Activated naive CD4-positive, alpha-beta T cell treated with anti-CD3 and anti-CD28 coated beads, Interleukin-2, amount 50 U/mL, for 24 hours (primary cell): Measurements from ENCODE around the gene URAD.
"Not testable (repeated sequence)": the region's sequence is repeated elsewhere in the genome, so short reads cannot be mapped to it uniquely, and the experiment has no call there.

Source experiments
- H3K27ac Mint-ChIP-seq: one replicate; pipeline ENCODE4 v1.8.0; 2021; ENCODE audit warnings: mild to moderate bottlenecking, mixed read lengths
- H3K27me3 Mint-ChIP-seq: one replicate; pipeline ENCODE4 v1.8.0; 2021; ENCODE audit warnings: mixed read lengths
- H3K36me3 Mint-ChIP-seq: one replicate; pipeline ENCODE4 v1.8.0; 2021; ENCODE audit warnings: mixed read lengths
- H3K4me1 Mint-ChIP-seq: one replicate; pipeline ENCODE4 v1.8.0; 2021; ENCODE audit warnings: mixed read lengths
- H3K4me3 Mint-ChIP-seq: one replicate; pipeline ENCODE4 v1.8.0; 2021; ENCODE audit warnings: mild to moderate bottlenecking, mixed read lengths
- H3K9me3 Mint-ChIP-seq: one replicate; pipeline ENCODE4 v1.8.0; 2021; ENCODE audit warnings: mixed read lengths

URAD gene

GRCh38 chr13:27988520-27988919 lies at the start of gene URAD:
Gene URAD, minus strand, starts transcription at chr13:27988693. Its CDS starts 56 bp downstream, at chr13:27988637.
- Mint-ChIP-seq H3K27ac (no peak within 1 kb of the TSS), H3K4me3 (no peak within 1 kb of the TSS), H3K27me3 (peaks cover 14% of the 10 kb centered on the region), H3K36me3 (no peaks in the 10 kb centered on the region), H3K9me3 (no peaks in the 10 kb centered on the region), H3K4me1 (no peaks in the 10 kb centered on the region)

DNA sequence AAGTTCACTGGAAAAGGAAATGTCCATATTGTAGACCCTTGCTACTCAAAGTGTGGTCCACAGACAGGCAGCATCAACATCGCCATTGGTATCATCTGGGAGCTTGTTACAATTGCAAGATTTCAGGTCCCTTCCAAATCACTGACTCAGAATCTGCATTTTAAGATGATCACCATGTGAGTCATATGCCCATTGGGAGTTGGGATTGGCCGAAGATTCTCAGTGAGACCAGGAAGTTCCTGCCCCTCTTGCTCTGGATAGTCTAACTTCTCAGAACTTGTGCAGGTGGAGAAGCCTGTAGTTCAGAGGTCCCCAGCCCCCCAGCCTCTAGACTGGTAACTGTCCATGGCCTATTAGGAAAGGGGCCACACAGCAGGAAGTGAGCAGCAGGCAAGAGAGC lies 48.9 kb upstream of the URAD start:
- no peak overlapping the region for H3K27ac Mint-ChIP-seq
- peaks cover 12% of the 10 kb centered on the region for H3K27me3 Mint-ChIP-seq
- no peak overlapping the region for H3K4me3 Mint-ChIP-seq
- no peaks in the 10 kb centered on the region for H3K9me3 Mint-ChIP-seq
- no peaks in the 10 kb centered on the region for H3K36me3 Mint-ChIP-seq
- no peaks in the 10 kb centered on the region for H3K4me1 Mint-ChIP-seq

GRCh38 chr13:28035146-28035782 lies 46.8 kb upstream of the URAD start:
- Mint-ChIP-seq H3K27me3 (peaks cover 9% of the 10 kb centered on the region), H3K27ac (no peak overlapping the region), H3K36me3 (no peaks in the 10 kb centered on the region), H3K9me3 (no peaks in the 10 kb centered on the region), H3K4me3 (no peak overlapping the region), H3K4me1 (no peaks in the 10 kb centered on the region)

- Mint-ChIP-seq H3K27ac (no peak overlapping the region), H3K4me3 (no peak overlapping the region), H3K9me3 (no peaks in the 10 kb centered on the region), H3K4me1 (no peaks in the 10 kb centered on the region), H3K27me3 (peaks cover 6% of the 10 kb centered on the region), H3K36me3 (no peaks in the 10 kb centered on the region)
Observed at GRCh38 chr13:28033894-28034655, 45.6 kb upstream of the URAD start.

GRCh38 chr13:28032438-28032837 lies 43.9 kb upstream of the URAD start:
- H3K27me3 Mint-ChIP-seq, H3K36me3 Mint-ChIP-seq, H3K27ac Mint-ChIP-seq, H3K4me1 Mint-ChIP-seq, H3K4me3 Mint-ChIP-seq, H3K9me3 Mint-ChIP-seq: not testable (repeated sequence)

- no peak overlapping the region for H3K4me3 Mint-ChIP-seq
- H3K27ac Mint-ChIP-seq: no peak overlapping the region
- no peaks in the 10 kb centered on the region for H3K36me3 Mint-ChIP-seq
Observed at GRCh38 chr13:28031896-28032288, 43.4 kb upstream of the URAD start.

DNA sequence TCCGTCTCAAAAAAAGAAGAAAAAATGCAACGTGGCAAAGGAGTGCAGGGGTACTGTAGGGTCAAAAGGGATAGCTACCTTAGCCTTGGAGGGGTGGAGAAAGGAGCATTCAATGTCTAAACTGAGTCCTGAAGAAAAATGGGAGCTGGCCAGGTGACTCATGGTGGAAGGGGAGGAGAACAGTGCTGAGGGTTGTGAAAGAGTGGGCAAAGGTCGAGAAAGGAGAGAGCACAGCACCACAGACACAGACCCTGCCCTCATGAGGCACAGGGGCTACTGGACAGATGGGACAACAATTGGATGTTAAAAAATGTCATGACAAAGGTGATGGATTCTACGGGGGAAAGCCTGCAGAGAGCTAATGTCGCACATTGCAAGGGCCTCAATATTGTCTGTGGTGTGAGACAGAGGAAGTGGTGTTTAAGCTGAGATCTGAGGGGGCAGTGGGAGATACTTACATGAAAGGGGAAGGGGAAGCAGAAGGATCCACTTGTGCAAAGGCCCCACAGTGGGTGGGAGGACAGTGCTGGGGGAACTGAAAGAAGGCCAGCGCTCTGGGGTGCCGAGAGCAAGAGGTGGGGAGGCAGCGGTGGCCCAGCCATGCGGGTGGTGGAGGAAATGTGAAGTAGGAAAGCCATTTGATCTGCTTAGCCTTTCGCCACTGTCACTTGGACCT lies 42.9 kb upstream of the URAD start:
- Mint-ChIP-seq H3K4me3 (no peak overlapping the region), H3K4me1 (peaks cover 11% of the 10 kb centered on the region), H3K36me3 (no peaks in the 10 kb centered on the region), H3K27me3 (peaks cover 3% of the 10 kb centered on the region), H3K27ac (no peak overlapping the region), H3K9me3 (no peaks in the 10 kb centered on the region)

More at GRCh38 chr13:28031896-28032288, 43.4 kb upstream of the URAD start:
- no peaks in the 10 kb centered on the region for H3K9me3 Mint-ChIP-seq
- peaks cover 3% of the 10 kb centered on the region for H3K27me3 Mint-ChIP-seq
- peaks cover 11% of the 10 kb centered on the region for H3K4me1 Mint-ChIP-seq

GRCh38 chr13:28027607-28028364 lies 39.3 kb upstream of the URAD start:
- H3K4me3 Mint-ChIP-seq: no peak overlapping the region
- H3K36me3 Mint-ChIP-seq: no peaks in the 10 kb centered on the region
- H3K4me1 Mint-ChIP-seq: peaks cover 11% of the 10 kb centered on the region
- no peaks in the 10 kb centered on the region for H3K27me3 Mint-ChIP-seq
- H3K9me3 Mint-ChIP-seq: no peaks in the 10 kb centered on the region
- H3K27ac Mint-ChIP-seq: no peak overlapping the region

- H3K27ac Mint-ChIP-seq: no peak overlapping the region
- H3K27me3 Mint-ChIP-seq: no peaks in the 10 kb centered on the region
- H3K4me1 Mint-ChIP-seq: peaks cover 11% of the 10 kb centered on the region
- H3K9me3 Mint-ChIP-seq: no peaks in the 10 kb centered on the region
- H3K4me3 Mint-ChIP-seq: no peak overlapping the region
- H3K36me3 Mint-ChIP-seq: no peaks in the 10 kb centered on the region
Observed at GRCh38 chr13:28027071-28027470, 38.6 kb upstream of the URAD start.

GRCh38 chr13:28026508-28026907 lies 38.0 kb upstream of the URAD start:
- Mint-ChIP-seq H3K9me3 (no peaks in the 10 kb centered on the region), H3K4me1 (peaks cover 11% of the 10 kb centered on the region), H3K27me3 (no peaks in the 10 kb centered on the region), H3K36me3 (no peaks in the 10 kb centered on the region), H3K27ac (no peak overlapping the region), H3K4me3 (no peak overlapping the region)

- no peak overlapping the region for H3K27ac Mint-ChIP-seq
- no peaks in the 10 kb centered on the region for H3K9me3 Mint-ChIP-seq
- no peak overlapping the region for H3K4me3 Mint-ChIP-seq
- H3K4me1 Mint-ChIP-seq: peaks cover 10% of the 10 kb centered on the region
- peaks cover 3% of the 10 kb centered on the region for H3K27me3 Mint-ChIP-seq
- no peaks in the 10 kb centered on the region for H3K36me3 Mint-ChIP-seq
Observed at GRCh38 chr13:28022848-28023518, 34.5 kb upstream of the URAD start.

GRCh38 chr13:28014301-28014700 lies 25.8 kb upstream of the URAD start:
- no peaks in the 10 kb centered on the region for H3K4me1 Mint-ChIP-seq
- H3K36me3 Mint-ChIP-seq: no peaks in the 10 kb centered on the region
- no peak overlapping the region for H3K27ac Mint-ChIP-seq

DNA sequence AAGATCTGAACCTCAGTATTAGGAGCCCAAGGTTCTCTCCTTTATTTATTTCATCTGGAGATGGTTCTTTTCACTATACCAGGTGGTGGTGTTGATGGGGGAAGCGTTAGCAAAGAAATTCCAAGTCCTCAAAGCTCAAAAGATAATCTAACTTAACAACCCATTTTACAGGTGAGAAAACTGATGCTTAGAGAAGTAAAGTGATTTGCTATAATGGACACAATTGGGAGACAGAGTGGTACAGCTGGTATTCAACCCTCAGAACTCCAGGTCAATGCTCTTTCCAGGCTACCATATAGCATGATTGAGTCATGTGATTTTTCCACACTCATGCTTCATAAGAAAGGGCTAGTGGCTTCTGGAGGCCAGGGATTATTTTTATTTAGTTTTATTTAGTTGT lies 25.0 kb upstream of the URAD start:
- Mint-ChIP-seq H3K9me3 (no peaks in the 10 kb centered on the region), H3K36me3 (no peaks in the 10 kb centered on the region), H3K27ac (no peak overlapping the region), H3K27me3 (peaks cover 8% of the 10 kb centered on the region), H3K4me3 (no peak overlapping the region), H3K4me1 (no peaks in the 10 kb centered on the region)

More at GRCh38 chr13:28014301-28014700, 25.8 kb upstream of the URAD start:
- no peaks in the 10 kb centered on the region for H3K9me3 Mint-ChIP-seq
- H3K27me3 Mint-ChIP-seq: peaks cover 9% of the 10 kb centered on the region
- no peak overlapping the region for H3K4me3 Mint-ChIP-seq

- Mint-ChIP-seq H3K36me3 (no peaks in the 10 kb centered on the region), H3K27me3 (peaks cover 8% of the 10 kb centered on the region), H3K9me3 (no peaks in the 10 kb centered on the region), H3K27ac (no peak overlapping the region), H3K4me1 (no peaks in the 10 kb centered on the region), H3K4me3 (no peak overlapping the region)
Observed at GRCh38 chr13:28012896-28013295, 24.4 kb upstream of the URAD start.

GRCh38 chr13:28012383-28012782 lies 23.9 kb upstream of the URAD start:
- H3K4me1 Mint-ChIP-seq: no peaks in the 10 kb centered on the region
- H3K27ac Mint-ChIP-seq: no peak overlapping the region
- H3K27me3 Mint-ChIP-seq: peaks cover 8% of the 10 kb centered on the region
- H3K36me3 Mint-ChIP-seq: no peaks in the 10 kb centered on the region
- H3K9me3 Mint-ChIP-seq: no peaks in the 10 kb centered on the region
- H3K4me3 Mint-ChIP-seq: no peak overlapping the region
